8988T (cell line): Measurements from ENCODE around the gene ADIRF.
"Not testable (repeated sequence)": the region's sequence is repeated elsewhere in the genome, so short reads cannot be mapped to it uniquely, and the experiment has no call there.

ENCODE experiments used
- DNase-seq: peaks from one replicate; pipeline ENCODE4 v3.0.0; 2011

Gene ADIRF

GRCh38 chr10:86968271-86968993 lies at the start of gene ADIRF:
Gene ADIRF (plus strand): TSS chr10:86968482. CDS start chr10:86968545, 63 bp downstream.
- no peak for DNase-seq

- DNase-seq: no peak
Observed at GRCh38 chr10:86922553-86922961, 45.7 kb upstream of the ADIRF start.

GRCh38 chr10:86929468-86930380 lies 38.6 kb upstream of the ADIRF start:
- DNase-seq: no peak

GRCh38 chr10:86931872-86932271 lies 36.4 kb upstream of the ADIRF start:
- no peak for DNase-seq

GRCh38 chr10:86932674-86933073 lies 35.6 kb upstream of the ADIRF start:
- DNase-seq: no peak

- not testable (repeated sequence) for DNase-seq
Observed at GRCh38 chr10:86934162-86934711, 34.0 kb upstream of the ADIRF start.

- DNase-seq: no peak
Observed at GRCh38 chr10:86936661-86937501, 31.4 kb upstream of the ADIRF start.

GRCh38 chr10:86937502-86938154 lies 30.7 kb upstream of the ADIRF start:
- no peak for DNase-seq

GRCh38 chr10:86938260-86938659 lies 30.0 kb upstream of the ADIRF start:
- no peak for DNase-seq

GRCh38 chr10:86940076-86940475 lies 28.2 kb upstream of the ADIRF start:
- not testable (repeated sequence) for DNase-seq

GRCh38 chr10:86940677-86941076 lies 27.6 kb upstream of the ADIRF start:
- DNase-seq: no peak

- no peak for DNase-seq
Observed at GRCh38 chr10:86941426-86941825, 26.9 kb upstream of the ADIRF start.

- DNase-seq: no peak
Observed at GRCh38 chr10:86941991-86942421, 26.3 kb upstream of the ADIRF start.

- DNase-seq: no peak
Observed at GRCh38 chr10:86942441-86943315, 25.6 kb upstream of the ADIRF start.

- no peak for DNase-seq
Observed at GRCh38 chr10:86943316-86944030, 24.8 kb upstream of the ADIRF start.

- DNase-seq: no peak
Observed at GRCh38 chr10:86944031-86944419, 24.3 kb upstream of the ADIRF start.

GRCh38 chr10:86944471-86944870 lies 23.8 kb upstream of the ADIRF start:
- no peak for DNase-seq

GRCh38 chr10:86944907-86945306 lies 23.4 kb upstream of the ADIRF start:
- DNase-seq: no peak

GRCh38 chr10:86945361-86946212 lies 22.7 kb upstream of the ADIRF start:
- DNase-seq: no peak
